ENCODE measurements around the gene CLEC4G.

The CLEC4G gene

DNA sequence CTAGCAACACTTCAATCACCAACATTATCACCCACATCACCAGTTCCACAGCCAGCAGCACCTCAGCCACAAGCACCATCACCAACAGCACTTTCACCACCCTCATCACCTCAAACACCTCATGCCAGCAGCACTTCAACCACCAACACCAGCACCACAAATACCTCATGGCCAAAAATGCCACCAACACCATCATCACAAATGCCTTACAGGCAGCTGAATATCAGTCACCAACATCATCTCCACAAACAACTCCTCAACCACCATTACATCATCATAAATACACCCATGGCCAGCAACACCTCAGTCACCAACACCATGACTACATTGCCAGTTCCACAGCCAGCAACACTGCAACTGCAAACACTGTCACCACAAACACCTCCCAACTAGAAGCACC lies 40.4 kb downstream of the CLEC4G start:
- no peak for DNase-seq

DNA sequence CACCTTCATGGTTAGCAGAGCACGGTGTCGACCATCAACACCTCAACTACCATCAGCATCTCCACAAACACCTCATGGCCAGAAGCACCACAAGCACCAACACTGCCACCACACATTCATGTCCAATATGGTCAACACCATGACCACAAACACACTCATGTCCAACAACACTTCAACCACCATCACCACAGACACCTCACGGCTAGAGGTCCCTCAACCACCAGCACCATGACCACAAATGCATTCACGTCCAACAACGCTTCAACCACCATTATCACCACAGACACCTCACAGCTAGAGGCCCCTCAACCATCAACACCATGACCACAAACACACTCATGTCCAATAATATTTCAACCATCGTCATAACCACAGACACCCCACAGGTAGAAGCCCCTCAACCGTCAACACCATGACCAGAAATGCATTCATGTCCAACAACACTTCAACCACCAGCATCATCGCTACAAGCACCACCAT lies 41.1 kb downstream of the CLEC4G start:
- DNase-seq, result no peak

DNA sequence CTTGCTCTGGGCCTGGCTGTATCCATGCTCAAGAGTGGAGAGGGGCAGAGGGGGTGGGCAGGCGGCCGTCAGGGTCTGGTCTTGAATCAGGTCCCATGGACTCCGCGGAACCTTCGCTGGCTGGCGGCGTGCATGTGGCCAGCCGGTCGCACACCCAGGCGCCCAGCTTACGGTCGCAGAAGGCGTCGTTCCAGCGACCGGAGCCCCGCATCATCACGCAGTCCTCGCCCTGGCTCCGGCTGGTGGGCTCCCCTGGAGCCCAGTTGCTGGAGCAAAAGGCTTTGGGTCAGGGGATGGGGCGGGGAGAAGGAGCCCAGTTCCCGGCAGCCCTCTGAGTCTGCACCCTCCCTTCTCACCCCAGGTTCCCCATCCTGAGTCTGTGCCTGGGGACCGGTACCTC lies 42.7 kb downstream of the CLEC4G start:
- no peak for DNase-seq

DNA sequence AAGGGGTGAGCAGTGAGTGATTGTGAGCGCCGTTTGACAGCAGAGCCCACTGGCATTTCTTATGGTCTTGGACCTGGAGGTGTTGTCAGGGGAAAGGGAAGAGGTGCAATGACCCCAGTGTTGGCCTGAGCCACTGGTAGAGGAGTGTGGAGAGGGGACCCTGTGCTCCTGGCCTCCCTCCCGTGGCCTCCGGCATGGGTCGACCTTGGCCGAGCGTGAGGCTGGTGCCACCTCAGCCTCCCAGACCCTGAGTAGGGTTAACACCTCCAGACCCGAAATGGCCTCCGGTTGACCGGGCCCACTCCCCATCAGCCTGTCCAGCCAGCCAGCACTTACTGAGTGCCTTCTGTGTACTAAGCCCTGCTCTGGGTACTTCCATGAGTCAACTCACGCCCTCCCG lies 44.7 kb downstream of the CLEC4G start:
- DNase-seq, result no peak

DNA sequence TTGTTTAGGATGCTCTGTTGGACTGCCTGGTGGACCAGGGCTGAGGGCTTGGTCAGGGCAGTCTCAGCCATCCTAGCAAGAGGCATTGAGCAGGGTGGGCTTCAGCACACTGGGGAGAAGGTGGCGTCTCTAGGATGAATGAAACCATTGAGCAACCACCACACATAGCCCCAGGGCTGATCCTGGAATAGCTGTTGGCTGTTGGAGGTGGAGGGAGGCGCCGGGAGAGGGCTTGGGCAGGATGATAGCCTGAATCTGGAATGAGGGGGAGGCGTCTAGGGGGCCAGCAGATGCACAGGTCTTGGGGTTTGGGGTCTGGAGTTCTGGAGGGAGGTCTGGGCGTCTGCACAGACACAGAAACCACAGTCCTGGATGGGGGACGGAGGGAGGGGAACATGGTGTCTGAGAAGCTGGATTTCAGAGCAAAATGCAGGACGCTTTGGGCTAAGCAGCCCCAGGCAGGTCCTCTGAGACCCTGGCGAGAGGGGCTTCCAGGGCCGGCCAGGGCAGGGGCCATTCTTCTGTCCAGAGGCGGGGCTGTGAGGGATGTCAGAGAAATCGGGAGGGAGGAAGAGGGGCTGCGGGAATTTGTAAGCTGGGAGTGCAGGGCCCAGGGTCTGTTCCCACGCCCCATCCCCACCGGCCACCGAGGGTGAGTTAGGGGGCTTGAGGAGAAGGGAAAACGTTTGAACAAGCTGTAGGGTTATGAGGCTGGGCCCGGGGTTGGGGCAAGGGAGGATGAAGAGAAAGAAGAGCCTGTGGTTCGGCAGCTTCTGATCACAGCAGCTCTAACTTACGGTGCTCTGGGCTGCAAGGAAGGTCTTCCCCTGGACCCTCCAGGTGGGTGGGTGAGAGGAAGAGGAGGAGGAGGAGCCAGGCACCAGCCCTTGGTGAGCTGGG lies 46.1 kb downstream of the CLEC4G start:
- no peak for DNase-seq

DNA sequence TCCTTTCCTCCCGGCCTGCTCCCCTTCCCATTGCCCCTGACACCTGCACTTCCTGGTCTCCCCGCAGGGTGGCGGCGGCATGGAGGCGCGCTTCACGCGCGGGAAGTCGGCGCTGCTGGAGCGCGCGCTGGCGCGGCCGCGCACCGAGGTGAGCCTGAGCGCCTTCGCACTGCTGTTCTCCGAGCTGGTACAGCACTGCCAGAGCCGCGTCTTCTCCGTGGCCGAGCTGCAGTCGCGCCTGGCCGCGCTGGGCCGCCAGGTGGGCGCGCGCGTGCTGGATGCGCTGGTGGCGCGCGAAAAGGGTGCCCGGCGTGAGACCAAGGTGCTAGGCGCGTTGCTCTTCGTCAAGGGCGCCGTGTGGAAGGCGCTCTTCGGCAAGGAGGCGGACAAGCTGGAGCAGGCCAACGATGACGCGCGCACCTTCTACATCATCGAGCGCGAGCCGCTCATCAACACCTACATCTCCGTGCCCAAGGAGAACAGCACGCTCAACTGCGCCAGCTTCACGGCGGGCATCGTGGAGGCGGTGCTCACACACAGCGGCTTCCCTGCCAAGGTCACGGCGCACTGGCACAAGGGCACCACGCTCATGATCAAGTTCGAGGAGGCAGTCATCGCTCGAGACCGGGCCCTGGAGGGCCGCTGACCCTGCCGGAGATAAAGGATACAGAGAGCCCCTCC lies 49.6 kb downstream of the CLEC4G start:
- no peak for DNase-seq

DNA sequence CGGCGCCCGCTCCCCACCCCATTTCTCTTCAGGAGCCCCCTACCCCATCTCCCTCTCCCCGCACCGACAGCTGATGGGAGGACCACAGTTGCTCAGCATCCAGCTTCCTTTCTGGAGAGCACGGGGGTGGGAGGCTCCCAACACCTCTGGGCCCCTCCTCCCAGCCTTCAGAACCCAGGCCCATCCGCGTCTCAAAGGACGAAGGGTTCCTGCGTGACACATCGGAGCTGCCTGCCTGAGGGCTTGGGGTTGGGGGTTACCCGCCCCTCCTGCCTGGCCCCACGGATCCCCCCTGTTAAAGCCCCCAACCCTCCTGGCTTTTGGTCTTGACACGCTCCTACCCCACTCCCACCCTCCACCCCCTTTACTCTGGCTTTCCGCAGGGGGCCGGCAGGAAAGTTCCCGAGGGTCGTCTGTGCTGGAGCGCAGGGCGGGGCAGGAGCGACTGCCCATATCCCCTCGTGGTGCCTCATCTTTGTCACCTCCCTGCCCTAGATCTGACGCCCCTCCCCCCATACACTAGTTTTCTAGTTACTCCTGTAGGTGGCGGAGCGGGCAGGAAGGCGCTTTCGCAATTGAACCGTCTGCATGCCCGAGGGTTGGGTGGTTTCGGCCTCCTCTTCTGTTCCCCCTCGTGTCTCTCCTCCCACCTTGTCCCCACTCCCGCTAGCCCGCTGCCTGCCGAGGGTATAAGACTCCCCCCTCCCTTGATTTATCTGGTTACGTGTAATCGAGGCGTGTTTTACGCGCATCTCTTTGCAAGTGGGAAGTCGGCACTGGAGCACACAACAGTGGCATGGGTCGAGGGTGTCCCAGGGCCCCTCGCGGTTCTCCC lies 50.4 kb downstream of the CLEC4G start:
- DNase-seq, result peak; percentile 82

DNA sequence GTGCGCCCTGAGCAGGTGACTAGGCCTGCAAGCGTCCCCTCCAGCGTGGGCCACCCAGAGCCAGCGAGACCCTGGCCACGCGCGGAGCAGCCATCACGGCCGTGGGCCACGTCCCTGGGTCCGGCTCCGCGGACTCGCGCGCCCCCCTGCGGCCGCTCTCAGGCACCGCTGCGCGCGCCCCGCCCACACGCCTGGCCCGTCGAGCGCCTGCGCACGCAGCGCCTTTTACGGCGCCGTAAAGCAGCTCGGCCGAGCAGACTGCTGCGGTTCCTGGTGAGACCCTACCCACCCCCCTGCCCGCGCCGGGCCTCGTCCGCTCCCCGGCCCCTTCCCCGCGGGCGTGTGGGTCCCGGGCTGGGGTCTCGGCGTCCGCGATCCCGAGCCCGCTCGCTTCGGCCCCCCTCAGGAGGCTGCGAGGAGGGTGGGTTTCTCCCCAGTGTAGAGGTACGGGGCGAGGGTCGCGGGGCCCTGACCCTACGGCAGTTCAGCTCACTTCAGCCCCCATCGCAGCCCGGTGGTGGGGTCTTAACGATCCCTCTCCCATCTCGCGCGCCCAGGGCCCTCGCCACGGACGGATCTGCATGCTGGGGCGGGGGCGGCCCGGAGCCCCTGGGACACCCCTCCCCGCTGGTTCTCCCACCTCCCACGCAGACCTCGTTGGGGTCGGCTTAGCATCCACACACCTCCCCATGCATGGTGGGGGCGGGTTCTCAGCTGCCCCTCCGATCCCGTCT lies 51.1 kb downstream of the CLEC4G start, which contains the start of gene TRAPPC5:
Gene TRAPPC5 (plus strand): TSS at position 228 of the 734 bp plus-strand sequence. CDS start 1,421 bp downstream, outside the sequence.
- DNase-seq, result peak; percentile 84

DNA sequence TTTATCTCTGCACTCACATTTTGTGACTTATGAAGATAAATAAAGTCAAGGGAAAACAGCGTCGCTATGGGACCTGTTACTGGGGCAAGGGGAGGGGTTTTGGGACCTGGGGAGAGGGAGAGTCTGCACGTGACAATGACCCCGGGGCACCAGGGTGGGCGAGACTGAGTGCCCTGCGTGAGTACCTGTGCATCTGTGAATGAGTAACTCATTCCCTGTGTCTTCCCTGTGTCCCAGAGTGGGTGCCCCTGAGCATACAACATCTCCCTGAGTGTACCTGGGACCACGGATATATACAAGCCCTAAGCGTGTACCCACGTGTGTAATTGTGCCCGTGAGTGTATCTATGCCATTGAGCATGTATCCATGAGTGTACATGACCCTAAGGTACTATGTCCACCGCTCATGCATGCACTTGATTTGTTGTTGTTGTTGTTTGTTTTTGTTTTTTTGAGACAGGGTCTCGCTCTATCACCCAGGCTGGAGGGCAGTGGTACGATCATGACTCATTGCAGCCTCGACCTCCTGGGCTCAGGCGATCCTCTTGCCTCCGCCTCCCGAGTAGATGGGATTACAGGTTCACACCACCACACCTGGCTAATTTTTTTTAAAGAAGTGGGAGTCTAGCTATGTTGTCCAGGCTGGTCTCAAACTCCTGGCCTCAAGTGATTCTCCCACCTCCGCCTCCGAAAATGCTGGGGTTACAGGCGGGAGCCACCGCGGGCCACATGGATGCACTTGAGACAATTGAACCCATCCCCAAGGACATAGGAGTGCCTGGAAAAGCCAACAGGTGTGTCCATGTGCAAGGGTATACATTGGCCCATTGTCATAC lies 51.9 kb downstream of the CLEC4G start:
- DNase-seq, result no peak

DNA sequence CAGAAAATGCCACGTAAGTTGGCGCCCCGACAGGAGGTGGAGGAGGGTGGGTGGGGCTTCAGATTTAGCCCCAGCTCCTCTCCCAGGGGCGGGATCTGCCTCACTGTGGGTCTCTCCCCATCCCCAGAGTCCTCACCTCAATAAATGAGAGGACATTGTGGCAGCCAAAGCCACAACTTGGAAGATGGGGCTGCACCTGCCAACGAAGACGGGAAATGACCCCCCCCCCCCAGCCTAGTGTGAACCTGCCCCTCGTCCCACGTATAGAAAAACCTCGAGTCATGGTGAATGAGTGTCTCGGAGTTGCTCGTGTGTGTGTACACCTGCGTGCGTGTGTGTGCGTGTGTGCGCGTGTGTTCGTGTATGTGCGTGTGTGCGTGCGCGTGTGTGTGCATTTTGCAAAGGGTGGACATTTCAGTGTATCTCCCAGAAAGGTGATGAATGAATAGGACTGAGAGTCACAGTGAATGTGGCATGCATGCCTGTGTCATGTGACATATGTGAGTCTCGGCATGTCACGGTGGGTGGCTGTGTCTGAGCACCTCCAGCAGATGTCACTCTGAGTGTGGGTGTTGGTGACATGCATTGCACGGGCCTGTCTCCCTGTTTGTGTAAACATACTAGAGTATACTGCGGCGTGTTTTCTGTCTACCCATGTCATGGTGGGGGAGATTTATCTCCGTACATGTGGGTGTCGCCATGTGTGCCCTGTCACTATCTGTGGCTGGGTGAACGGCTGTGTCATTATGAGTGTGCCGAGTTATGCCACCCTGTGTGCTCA lies 52.7 kb downstream of the CLEC4G start:
- peak; percentile 66 for DNase-seq
